GM19035 (cell line): ENCODE measurements around the gene ENDOU.
A peak's percentile ranks its signal among the peaks of the same experiment; 100 is the strongest.

Experiments used
- ATAC-seq: cut with Tn5 transposase; IDR thresholded peaks from one replicate; pipeline ENCODE4 v1.9.1; 2021; ENCODE audit not compliant: unreplicated experiment

ENDOU gene

DNA sequence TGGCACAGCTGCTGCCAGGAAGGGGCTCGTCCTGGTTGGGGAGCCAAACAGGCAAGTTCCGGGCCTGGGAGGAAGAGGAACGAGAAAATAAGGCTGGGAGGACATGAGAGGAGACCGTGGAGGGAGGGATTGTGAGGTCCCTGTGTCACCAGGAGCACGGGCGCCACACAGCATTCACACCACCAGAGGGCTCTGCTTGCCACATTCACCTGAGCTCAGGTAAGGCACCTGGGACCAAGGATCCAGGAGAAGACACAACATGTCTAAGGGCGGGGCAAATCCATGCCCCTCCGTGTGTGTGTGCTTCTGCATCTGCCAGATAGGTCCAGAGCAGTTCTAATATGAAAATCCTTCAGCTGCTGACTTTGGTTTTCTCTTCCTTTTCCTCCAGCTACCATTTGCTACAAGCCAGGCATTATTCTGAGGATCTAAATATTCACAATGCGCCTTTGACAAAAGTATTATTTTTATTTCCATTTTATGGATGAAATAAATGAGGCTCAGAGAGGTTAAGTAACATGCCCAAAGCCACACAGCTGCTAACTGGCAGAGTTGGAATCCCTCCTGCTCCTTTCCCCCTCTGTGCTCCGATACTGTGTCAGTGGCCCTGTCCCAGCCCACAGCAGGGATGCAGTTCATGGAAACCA is 18.8 kb upstream of the ENDOU start:
- ATAC-seq: no peak

- ATAC-seq: no peak
Measured at GRCh38 chr12:47743311-47743860, 18.1 kb upstream of the ENDOU start.

DNA sequence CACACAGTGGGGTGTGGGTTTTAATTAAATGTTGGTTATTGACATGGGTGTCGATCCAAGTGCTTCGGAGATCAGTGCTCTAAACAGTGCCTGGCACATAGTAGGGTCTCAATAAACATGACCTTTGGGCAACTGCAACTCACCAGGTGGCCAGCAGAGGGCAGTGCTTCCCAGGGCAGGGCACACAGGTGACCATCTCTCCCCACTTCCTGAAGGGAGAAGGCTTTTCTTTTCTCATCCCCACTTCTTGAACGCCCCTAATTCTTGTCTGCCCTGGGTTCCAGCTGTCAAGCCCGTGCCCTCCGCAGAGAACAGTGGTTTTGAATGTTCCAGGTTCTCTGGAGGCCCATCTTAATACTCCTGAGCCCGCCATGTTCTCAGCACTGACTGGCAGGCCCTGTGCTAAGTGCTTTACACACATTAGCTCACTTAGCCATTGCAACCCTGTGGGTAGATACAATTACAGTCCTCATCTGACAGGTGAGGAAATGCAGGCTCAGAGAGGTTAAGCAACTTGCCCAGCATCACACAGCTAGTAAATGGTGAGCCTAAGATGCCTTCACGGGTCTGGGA is 17.0 kb upstream of the ENDOU start:
- no peak for ATAC-seq

- ATAC-seq: no peak
Measured at GRCh38 chr12:47741340-47741703, 16.0 kb upstream of the ENDOU start.

- ATAC-seq: no peak
Measured at GRCh38 chr12:47740606-47741339, 15.5 kb upstream of the ENDOU start.

DNA sequence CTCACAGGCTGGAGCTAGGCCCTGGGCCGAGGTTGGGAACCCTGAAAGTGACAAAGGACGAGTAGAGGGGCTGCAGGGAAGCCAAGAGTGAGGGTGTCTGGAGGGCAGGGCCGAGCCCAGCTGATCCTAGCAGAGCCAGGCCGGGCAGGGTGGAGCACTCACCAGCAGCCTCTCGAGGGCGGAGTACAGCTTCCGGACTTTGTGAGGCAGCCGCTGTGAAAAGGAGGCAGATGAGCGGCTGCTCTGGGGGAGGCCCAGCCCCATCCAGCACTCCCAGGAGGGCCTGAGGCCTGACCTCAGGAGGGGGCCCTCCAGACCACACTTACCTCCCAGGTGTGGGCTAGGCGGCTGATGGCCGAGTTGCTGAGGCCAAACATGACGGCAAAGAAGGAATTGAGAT is 14.7 kb upstream of the ENDOU start:
- no peak for ATAC-seq

GRCh38 chr12:47739297-47739696 is 14.0 kb upstream of the ENDOU start:
- ATAC-seq: no peak

DNA sequence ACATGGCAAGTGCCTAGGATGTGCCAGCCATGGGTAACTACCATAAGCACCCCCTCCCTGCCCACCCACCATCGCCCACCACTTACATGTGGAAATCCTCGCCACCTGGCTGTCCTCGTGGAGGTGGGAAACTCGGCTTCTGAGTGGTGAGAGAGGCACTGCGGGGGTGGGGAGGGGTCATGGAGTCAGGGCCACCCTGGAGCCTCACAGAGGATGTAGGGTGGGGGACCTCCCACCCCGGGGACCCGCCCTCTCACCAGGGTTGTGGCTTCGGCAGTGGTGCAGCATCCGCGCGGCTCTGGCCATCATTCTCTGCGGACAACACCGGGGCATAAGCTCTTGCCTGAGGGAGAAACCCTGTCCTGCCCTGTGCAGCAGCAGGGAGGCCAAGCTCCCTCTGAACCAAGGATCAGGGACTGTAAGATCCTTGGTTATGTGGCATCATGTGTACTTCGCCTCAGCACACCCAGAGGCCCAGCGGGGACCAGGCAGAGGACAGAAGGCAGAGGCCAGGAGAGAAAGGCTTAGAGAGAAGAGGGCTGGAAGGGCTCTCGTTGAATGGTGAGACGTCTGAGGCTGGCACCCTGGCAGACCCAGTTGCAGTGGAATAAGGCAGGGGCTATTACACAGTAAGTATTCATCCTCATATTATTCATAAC is 12.8 kb upstream of the ENDOU start:
- ATAC-seq: no peak

GRCh38 chr12:47736877-47737676 is 11.8 kb upstream of the ENDOU start:
- no peak for ATAC-seq

- ATAC-seq: no peak
Measured at GRCh38 chr12:47736216-47736615, 10.9 kb upstream of the ENDOU start.

DNA sequence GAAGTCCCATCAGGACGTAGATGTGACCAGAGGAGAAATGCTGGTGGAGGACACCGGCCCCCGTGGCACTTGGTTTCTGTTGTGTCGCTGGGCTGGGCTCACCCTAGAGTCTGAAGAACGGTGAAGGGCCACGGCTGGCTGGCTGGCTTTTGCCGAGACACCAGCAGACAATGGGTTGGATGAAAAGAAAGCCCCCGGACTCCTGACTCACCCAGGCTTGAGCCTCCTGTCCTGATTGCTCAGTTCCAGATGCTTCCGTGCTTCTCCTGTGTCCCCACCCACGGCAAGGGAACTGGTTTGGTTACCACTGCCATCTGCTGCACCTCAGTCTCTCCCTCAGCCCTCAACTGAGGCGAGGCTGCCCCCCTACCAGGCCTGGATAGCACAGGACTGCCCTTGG is 10.4 kb upstream of the ENDOU start:
- ATAC-seq: no peak

DNA sequence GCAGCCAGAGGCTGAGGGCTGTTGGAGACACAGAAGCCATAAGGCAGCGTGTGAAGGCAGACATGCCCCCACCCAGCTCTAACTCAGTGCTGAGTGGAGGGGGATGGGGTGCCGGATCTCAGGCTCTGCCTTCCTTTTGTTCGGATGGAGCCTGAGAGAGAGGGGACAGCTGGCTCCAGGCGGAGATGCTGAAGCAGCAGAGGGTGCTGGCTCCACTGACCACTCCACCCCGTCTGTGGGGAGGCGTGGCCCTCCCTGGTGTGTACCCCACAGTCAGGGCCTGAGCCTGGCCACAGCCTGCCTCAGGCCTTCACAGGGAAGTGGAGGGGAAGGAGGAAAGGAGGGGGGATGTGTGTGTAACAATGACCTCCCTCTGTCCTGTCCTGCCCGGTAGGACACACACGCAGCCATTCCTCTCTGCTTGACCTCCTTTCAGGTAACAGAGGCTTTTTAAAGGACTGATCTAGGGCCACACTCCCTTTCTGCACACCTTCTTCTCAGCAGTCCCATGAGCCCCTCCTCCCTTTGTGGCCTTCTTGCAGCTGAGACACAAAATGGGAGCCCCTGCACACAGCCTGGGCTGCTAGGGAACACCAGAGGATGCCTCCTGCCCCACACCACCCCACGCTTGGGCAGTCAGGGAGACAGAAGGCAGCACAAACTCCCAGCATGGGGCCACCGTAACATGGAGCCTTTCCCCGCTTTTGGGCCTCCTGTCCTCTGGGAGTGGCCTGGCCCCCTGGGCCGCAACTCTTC is 9.6 kb upstream of the ENDOU start:
- ATAC-seq: no peak

GRCh38 chr12:47733142-47733541 is 7.9 kb upstream of the ENDOU start:
- ATAC-seq: no peak

DNA sequence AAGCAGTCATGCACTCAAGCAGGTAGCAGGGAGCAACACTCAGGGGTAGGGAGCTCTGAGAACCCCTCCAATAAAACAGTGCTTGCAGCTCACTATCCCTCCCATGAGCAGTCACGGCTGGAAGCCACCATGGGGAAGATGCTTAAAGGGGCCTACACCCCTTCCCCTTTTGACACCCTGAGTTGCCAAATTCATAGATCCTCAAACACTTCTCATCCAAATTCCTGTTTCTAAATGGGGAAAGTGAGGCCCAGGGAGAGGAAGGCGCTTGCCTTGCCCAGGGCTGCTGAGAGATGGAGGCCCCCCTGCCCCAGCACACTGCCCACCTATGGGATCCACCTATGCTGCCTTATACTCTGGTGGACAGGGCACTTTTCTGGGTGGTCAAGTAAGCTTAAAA is 7.2 kb upstream of the ENDOU start:
- ATAC-seq: no peak

GRCh38 chr12:47731723-47732122 is 6.4 kb upstream of the ENDOU start:
- ATAC-seq: no peak

- ATAC-seq: no peak
Measured at GRCh38 chr12:47730341-47730744, 5.1 kb upstream of the ENDOU start.

GRCh38 chr12:47729233-47729632 is 3.9 kb upstream of the ENDOU start:
- no peak for ATAC-seq

- ATAC-seq: peak; percentile 78
Measured at GRCh38 chr12:47725893-47726292, 603 bp upstream of the ENDOU start.

DNA sequence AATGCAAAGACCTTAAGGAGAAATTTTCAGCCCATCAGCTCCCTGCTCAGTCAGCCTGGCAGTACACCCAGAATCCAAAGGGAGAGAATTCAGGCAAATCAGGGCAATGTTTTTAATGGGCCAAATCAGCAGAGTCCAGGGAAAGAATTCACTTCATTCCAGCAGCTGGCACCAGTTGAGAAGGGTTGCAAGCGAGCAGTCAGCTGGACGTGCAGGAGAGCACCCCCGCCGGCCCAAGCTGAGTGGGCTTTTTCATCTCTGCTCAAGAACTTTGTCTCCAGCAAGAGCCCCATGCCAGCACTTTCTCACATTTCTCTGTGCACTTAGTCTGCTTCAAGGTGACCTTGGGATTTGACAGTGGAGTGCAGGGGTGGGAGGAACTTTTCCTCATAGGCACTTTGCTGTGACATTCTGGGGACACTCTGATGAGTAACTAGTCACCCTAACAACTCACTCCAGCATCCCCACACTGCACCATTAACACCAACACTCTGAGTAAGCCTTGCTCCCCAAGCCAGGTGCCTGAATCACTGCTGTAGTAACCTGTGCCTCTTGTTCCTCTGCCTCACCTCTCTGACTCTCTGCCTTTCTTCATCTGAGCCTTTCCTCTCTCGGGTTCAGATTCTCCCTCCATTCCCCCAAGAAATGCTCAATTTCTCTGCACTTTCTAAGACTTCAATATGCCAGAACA is 2.2 kb downstream of the ENDOU start:
- no peak for ATAC-seq
